Adrenal gland (tissue), 5 donors: ENCODE data around the gene NUDT22.

Source experiments
- CTCF ChIP-seq, 6 experiments: fragments of 450-650 bp in 4 of 6; fragments of 200-600 bp in 2 of 6; sonication (generic) in 1 of 6; IDR thresholded peaks; 1 replicate in 5 of 6; 2 replicates in 1 of 6; pipeline versions ENCODE4 v1.5.1 to v1.8.0; 2016 to 2021; ENCODE audit warnings: antibody characterized with exemption in 6 of 6, mild to moderate bottlenecking in 2 of 6, moderate library complexity in 1 of 6
- POLR2A ChIP-seq, 2 donors: fragments of 450-650 bp; IDR thresholded peaks; one replicate each; pipeline ENCODE4 v1.6.1; 2017; ENCODE audit warnings: antibody characterized with exemption in 2 of 2, mild to moderate bottlenecking in 2 of 2, moderate library complexity in 1 of 2
- donor health status: DM: no; HTN: no; CAD: no.

GRCh38 chr11:64207256-64208085 lies 18.6 kb upstream of the NUDT22 start:
- TF ChIP-seq CTCF (IDR thresholded peaks at IDR 0.05) (peak in 1 of 6 experiments; percentile 8), POLR2A (IDR thresholded peaks at IDR 0.05) (peak in 1 of 2 donors; percentile 28)
